GM18861 (cell line): ENCODE data around the gene POLE3.
"Not testable (repeated sequence)": the region's sequence is repeated elsewhere in the genome, so short reads cannot be mapped to it uniquely, and the experiment has no call there.

Experiments used
- ATAC-seq: cut with Tn5 transposase; IDR thresholded peaks from one replicate; pipeline ENCODE4 v1.9.1; 2021; ENCODE audit not compliant: unreplicated experiment

POLE3 gene

GRCh38 chr9:113376634-113377567 is 33.6 kb downstream of the POLE3 start, which contains the start of gene HDHD3:
HDHD3 (minus strand) TSS chr9:113376986; CDS start chr9:113374354, 2,632 bp downstream.
- peak; percentile 75 for ATAC-seq

- no peak for ATAC-seq
Measured at GRCh38 chr9:113375057-113376023, 35.1 kb downstream of the POLE3 start.

DNA sequence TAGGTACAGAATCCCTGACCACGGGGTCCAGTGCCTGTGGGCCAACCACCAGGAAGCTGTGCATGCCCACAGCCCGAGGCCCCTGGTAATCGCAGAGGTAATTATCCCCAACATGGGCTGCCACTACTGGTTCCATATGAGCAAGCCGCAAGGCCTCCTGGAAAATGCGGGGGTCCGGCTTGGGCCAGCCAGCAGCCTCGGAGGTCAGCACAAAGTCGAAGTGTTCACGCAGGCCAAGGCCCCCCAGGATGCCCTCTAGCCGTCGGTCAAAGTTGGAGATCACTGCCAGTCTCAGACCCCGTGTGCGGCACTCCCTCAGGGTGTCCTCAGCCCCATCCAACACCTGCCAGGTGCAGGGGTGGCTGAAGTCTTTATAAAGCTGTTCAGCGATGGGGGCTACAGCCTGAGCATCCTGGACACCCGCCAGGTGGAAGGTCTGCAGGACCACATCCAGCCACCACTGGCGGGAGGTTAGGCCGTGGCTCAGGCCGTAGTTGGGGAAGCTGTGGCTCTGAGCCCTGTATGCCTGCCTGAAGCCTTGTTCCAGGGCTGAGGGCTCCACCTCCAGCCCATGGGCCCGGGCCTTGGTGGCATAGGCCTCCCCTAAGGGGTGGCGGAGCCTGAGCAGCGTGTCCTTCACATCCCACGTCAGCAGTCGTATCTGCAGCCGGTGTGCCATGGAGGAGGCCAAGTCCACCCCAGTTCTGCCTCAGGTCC is 36.6 kb downstream of the POLE3 start:
- no peak for ATAC-seq

GRCh38 chr9:113373256-113373655 is 37.2 kb downstream of the POLE3 start:
- no peak for ATAC-seq

DNA sequence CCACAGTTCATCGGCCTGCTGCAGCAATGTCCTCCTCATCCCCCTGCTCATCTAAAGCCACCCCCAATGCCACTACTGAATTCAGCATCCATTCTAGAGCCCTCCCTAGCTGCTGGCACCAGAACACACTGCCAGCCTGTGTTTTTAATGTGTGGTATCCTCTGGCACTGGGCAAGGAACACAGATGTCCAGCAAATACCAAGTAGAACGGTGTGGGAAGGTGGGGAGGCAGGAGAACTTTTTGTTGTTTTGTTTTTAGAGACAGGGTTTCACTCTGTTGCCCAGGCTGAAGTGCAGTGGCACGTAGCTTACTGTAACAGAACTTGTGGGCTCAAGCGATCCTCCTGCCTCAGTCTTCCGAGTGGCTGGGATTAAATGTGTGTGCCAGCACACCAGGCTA is 38.4 kb downstream of the POLE3 start:
- ATAC-seq = no peak

- ATAC-seq = no peak
Measured at GRCh38 chr9:113370806-113371325, 39.6 kb downstream of the POLE3 start.

DNA sequence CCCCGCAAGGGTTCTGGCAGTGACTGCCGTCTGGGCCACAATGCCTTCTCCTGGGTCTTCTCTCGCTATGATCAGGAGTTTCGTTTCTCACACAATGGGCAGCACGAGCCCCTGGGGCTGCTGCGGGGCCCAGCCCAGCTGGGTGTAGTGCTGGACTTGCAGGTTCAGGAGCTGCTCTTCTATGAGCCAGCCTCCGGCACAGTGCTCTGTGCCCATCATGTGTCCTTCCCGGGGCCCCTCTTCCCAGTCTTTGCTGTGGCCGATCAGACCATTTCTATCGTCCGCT is 40.7 kb downstream of the POLE3 start:
- ATAC-seq = no peak

DNA sequence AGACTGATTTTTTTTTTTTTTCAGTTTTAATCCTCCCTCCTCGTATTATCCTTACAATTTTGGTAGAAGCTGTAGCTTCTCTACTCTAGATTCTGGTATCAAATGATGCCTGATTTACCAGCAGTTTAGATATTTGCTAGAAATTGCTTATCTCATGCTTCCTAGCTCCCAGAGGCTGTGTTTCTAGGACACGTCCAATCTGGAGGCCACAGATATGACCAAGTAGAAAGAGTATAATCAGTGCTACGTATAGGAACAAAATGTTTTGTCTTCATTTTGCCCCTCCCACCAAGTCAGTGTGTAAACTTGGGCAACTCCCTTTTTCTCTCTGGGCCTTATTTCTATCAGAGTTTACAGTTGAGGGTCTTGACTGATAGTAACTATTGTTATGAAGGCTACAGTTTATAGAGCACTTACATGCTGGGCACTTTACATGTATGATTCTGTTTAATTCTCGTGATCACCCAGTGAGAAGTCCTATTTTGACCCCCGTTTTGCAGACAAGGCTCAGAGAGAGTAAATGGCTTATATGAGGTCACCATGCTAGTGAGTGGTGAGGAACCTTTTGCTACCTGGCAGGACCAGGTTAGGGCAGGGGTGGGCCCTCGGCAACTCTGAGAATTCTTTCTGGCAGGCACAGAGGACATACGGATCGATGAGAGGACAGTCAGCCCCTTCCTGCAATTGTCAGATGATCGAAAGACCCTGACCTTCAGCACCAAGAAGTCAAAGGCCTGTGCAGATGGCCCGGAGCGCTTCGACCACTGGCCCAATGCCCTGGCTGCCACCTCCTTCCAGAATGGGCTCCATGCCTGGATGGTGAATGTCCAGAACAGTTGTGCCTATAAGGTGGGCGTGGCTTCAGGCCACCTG is 41.3 kb downstream of the POLE3 start:
- ATAC-seq = no peak

GRCh38 chr9:113368348-113368981 is 42.0 kb downstream of the POLE3 start:
- no peak for ATAC-seq

DNA sequence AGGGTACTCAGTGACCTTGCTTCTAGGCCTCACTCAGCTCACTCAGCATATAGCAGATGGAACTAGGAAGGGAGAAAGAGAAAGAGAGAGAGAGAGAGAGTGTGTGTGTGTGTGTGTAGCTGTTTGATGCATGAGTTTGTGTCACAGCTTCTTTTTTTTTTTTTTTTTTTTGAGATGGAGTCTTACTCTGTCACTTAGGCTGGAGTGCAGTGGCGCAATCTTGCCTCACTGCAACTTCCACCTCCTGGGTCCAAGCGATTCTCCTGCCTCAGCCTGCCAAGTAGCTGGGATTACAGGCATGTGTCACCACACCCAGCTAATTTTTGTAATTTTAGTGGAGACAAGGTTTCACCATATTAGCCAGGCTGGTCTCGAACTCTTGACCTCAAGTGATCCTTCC is 44.8 kb downstream of the POLE3 start:
- ATAC-seq = not testable (repeated sequence)

DNA sequence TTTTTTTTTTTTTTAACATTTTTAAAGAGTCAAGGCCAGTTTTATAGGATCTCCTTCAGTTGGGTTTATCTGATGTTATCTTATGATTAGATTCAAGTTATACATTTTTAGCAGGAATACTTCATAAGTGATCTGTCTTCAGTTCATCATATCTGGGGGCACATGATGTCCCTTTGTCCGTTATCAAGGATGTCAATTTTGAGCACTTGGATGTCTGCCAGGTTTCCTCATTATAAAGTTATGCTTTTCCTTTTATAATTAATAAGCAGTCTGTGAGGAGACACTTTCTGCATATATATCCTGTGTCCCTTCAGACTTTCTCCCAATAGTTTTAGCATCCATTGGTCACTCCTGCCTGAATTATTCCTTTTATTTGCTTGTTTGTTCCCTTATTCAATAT is 45.5 kb downstream of the POLE3 start:
- no peak for ATAC-seq

DNA sequence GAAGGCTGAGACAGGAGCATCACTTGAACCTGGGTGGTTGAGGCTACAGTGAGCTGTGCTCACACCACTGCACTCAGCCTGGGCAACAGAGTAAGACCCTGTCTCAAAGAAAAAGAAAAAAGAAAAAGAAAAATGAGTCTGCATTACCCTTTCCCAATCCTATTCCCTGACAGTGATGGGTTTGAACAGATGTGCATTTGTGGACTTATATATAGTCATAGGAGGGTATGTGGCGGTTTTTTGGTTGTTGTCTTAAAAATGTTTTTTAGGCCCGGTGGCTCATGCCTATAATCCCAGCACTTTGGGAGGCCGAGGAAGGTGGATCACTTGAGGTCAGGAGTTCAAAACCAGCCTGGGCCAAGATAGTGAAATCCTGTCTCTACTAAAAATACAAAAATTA is 47.1 kb downstream of the POLE3 start:
- no peak for ATAC-seq

GRCh38 chr9:113361304-113362018 is 49.0 kb downstream of the POLE3 start:
- no peak for ATAC-seq

DNA sequence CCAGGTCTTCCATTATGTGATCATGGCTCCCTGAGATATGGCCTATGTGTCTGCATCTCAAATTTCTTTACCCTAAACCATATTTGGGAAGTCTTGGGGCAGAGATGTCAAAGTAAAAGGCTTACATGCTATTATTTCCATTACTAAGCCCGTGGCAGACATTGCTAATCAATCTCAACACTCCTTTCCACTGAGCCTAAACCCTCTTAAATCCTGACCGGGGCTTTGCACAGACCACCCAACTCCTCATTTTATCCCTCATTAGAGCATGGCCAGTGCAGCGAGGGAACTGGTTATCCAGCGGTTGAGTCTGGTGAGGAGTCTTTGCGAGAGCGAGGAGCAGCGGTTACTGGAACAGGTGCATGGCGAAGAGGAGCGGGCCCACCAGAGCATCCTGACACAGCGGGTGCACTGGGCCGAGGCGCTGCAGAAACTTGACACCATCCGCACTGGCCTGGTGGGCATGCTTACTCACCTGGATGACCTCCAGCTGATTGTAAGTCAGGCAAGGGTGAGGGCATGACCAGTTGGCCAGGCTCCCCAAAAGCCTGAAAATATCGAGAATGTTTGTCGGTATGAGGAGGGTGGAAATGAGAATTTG is 50.1 kb downstream of the POLE3 start:
- ATAC-seq = no peak

- no peak for ATAC-seq
Measured at GRCh38 chr9:113359385-113359784, 51.1 kb downstream of the POLE3 start.
